Activated CD8-positive, alpha-beta memory T cell treated with anti-CD3 and anti-CD28 coated beads for 24 hours (primary cell): ENCODE results near the gene KCTD13.
"Not testable (repeated sequence)": the region's sequence is repeated elsewhere in the genome, so short reads cannot be mapped to it uniquely, and the experiment has no call there.

ENCODE experiments used
- DNase-seq: peaks from one replicate; pipeline ENCODE4 v3.0.0-alpha.2; 2020

KCTD13 gene

GRCh38 chr16:29877266-29877961 is 48.6 kb downstream of the KCTD13 start:
- peak; percentile 68 for DNase-seq

DNA sequence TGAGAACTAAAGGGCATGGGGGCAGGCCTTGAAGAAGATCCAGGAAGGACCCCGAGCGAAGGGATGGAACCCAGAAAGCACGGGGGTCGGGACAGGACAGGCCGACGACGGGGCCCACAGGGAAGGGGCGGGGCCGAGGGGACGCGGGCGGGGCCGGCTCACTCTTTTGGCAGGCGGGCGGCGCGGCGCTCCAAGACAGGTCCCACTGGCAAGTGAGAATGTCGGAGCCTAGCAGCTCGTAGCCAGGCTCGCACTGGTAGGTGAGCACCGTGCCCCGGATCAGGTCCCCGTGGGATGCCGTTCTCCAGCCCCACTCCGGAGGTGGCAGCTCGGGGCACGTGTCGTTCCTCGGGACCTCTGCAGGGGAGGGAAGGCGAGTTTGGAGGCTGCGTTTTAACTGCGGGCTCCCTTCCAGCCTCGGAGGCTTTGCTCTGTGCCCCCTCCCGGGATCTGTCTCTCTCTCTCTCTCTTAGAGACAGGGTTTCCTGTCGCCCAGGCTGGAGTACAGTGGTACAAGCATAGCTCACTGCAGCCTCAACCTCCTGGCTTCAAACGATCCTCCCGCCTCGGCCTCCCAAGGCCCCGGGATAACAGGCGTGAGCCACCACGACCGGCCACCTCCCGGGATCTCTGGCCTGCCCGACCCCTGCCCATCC is 49.3 kb downstream of the KCTD13 start:
- peak; percentile 76 for DNase-seq

GRCh38 chr16:29876217-29876593 is 49.8 kb downstream of the KCTD13 start:
- no peak for DNase-seq

DNA sequence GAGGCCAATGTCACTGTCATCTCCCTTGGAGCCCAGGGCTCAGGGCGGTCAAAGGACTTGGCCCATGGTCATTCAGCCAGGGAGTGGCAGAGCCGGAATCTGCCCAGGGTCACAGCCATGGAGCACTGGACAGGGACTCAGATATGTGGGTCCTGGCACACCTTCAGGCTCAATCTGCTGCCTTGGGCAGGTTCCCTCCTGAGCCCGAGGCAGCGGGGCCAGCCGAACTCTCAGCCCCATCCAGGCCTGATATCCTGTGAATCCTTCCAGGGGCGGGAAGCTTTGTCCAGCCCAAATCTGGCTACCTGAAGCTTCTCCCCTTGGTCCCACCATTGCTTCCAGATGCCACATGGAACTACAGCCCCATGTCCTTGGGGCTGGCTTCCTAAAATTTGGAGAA is 50.8 kb downstream of the KCTD13 start:
- no peak for DNase-seq

DNA sequence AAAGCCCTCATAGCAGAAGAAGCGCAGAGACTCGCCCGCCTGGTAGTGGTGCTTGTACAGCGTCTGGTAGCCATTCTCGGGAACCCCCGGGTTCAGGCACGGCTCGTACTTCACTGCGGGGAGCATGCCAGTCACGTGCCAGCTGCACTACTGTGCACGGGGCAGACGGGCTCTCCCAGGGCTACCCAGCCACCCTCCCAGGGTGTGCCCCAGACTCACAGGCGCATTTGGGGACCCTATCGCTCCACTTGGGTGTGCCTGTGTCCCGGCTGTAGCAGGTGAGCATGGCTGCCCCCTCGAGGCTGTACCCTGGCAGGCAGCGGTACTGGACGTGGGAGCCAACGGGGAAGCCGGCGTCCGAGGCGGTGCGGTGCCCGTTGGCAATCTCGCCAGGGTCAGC is 52.7 kb downstream of the KCTD13 start:
- DNase-seq: no peak

DNA sequence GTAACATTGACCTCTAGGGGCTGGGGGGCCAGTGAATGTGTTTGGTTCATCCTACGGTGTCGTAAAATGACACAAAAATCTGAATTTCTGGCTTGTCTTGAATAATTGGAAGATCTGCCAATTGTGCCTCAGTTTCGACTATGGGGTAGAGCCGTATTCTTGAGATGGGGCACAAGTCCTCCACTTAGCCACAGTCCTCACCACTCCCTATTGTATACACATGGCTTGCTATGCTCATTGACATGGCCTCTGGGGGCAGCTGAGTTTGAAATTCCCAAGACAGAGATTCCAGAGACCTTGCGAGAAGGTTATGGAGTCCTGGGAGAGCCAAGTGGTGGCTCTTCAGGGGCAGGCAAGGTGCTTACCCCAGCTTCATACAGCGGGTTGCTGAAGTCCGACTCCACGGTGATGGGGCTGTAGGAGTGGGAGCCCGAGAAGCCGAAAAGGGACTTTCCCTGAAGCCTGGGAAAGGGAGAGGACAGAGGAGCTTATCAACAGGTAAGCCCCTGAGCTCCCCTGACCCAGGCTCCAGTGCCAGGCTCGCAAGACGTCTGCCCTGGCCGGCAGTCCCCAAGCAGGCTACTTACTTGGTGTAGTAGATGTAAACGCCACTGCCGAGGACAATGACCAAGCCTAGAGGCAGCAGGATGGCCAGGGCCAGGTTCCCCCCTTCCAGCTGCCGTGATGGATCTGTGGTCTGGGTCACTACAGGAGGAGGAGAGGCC is 54.0 kb downstream of the KCTD13 start:
- DNase-seq: no peak

GRCh38 chr16:29869067-29869466 is 57.0 kb downstream of the KCTD13 start:
- DNase-seq: not testable (repeated sequence)

GRCh38 chr16:29868396-29869009 is 57.5 kb downstream of the KCTD13 start:
- DNase-seq: no peak

GRCh38 chr16:29864205-29864604 is 61.8 kb downstream of the KCTD13 start:
- no peak for DNase-seq

DNA sequence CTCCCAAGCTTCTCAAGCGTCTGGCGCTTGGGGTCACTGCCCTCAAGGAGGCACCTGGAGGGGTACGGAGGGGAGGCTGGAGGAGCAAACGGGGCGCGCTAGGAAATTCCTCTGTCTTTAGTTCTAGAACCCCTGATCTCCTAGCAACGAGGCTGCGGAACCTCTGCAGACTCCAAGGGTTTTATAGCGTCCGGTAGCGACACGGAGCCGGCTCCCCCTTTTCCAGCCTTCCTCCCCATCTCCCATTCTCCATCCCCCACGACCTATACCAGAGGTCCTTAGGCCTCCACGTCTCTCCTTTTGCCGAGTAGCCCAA is 62.4 kb downstream of the KCTD13 start:
- no peak for DNase-seq

DNA sequence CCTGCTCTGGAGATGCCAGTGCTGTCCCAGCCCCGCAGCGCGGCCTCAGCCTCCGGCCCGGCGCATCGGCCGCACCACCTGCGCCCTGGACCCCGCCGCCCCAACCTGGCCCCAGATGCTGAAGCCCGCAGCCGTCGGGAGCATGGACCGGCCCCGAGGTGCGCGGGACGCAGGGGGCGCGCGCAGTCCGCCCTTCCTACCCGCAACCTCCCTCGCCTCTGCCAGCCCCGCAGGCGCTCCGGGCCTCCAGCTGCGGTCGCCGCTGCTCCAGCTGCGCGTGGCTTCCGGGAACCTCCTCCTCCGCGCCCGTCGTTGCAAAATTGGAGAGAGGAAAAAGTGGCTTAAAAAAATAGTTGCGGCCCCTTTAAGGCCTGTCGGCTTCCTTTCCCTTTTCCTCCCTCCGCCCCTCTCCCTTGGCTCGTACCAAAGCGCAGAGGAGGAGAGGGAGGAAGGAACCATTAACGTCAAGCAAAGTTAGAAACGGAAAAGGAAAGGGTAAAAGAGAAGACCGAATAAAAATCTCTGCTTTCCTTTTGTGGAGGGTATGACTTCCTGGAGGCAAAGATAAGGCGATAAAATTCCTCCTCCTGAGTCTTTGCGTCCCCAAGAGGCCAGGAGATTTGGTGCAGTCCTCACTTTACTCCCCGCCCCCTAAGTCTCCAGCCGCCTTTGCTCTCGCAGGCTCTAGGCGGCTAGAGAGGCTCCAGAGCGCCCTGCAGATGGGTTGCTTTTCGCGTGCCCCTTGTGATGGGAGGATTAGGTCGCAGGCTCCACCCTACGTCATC is 63.0 kb downstream of the KCTD13 start, which contains the start of gene CDIPT:
TSS of gene CDIPT (minus strand) at position 343 of the 785 bp plus-strand sequence. CDS start 369 bp downstream, outside the sequence.
- DNase-seq: peak; percentile 95

- DNase-seq: no peak
Measured at GRCh38 chr16:29862383-29862883, 63.6 kb downstream of the KCTD13 start.

- no peak for DNase-seq
Measured at GRCh38 chr16:29860218-29860617, 65.8 kb downstream of the KCTD13 start.

DNA sequence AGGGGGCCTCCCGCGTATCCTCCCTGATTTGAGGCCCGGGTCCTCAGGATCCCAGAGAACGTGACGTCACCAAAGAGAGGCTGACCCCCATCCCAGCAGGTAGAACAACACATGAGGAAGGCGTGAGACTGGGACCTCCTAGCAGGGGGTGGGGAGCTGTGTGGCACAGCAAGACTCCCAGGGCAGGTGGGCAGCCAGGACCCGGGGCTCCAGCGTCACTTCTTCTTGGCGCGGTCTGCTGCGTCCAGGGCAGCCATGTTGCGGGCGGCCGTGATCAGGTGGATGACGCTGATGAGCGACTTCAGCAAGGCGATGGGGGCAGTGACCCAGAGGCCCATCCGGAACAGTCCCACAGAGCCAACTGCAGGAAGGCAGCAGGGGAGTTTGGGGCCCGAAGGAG is 67.1 kb downstream of the KCTD13 start:
- no peak for DNase-seq

DNA sequence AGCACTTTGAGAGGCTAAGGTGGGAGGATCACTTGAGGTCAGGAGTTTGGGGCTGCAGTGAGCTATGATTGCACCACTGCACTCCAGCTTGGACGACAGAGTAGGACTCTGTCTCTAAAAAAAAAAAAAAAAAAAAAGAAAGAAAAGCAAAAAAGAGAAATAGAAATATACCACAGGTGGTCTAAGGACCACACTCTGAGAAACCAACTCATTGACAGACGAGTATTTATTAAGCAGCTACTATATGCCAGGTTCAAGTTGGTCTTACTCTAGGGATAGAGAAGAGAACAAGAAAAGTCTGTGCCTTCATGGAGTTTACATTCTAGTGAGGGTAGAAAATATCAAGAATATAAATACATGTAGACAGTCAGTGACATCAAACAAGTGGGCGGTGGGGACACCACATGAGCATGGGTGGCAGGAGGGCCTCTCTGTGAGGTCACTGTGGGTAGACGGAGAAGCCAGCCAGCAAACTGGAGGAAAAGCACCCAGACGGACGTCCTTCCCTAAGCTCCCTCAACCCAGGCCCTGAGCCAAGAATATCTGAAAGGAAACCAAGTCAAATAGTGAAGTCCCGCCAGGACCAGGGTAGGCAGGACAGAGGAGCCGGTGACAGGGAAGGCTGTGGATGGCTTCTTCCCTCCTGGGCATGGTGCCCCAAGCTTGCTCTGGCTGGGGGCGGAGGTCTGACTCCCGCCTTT is 67.7 kb downstream of the KCTD13 start:
- no peak for DNase-seq

GRCh38 chr16:29857133-29857760 is 68.8 kb downstream of the KCTD13 start:
- no peak for DNase-seq
